HG02763 (cell line): ENCODE results near the gene ABHD18.
"Not testable (repeated sequence)": the region's sequence is repeated elsewhere in the genome, so short reads cannot be mapped to it uniquely, and the experiment has no call there.

Experiments used
- ATAC-seq: cut with Tn5 transposase; IDR thresholded peaks from one replicate; pipeline ENCODE4 v1.9.1; 2021; ENCODE audit warnings: mild to moderate bottlenecking, moderate library complexity; ENCODE audit not compliant: unreplicated experiment

The ABHD18 gene

GRCh38 chr4:128061566-128062536, 96.6 kb downstream of the ABHD18 start:
- ATAC-seq: peak; percentile 33

- not testable (repeated sequence) for ATAC-seq
Measured at GRCh38 chr4:128066453-128066820, 101.2 kb downstream of the ABHD18 start.

GRCh38 chr4:128068918-128069317, 103.7 kb downstream of the ABHD18 start:
- ATAC-seq: no peak

GRCh38 chr4:128076464-128076863, 111.3 kb downstream of the ABHD18 start:
- no peak for ATAC-seq
